Measurements from ENCODE around the gene DGKH.
"Not testable (repeated sequence)": the region's sequence is repeated elsewhere in the genome, so short reads cannot be mapped to it uniquely, and the experiment has no call there.

Gene DGKH

GRCh38 chr13:42040730-42041010 lies 7.8 kb upstream of the DGKH start:
- peak; percentile 59 for DNase-seq

- DNase-seq: no peak
Observed at GRCh38 chr13:42041011-42041683, 7.3 kb upstream of the DGKH start.

GRCh38 chr13:42041684-42042035 lies 6.8 kb upstream of the DGKH start:
- DNase-seq: no peak

- DNase-seq: no peak
Observed at GRCh38 chr13:42043676-42044075, 4.8 kb upstream of the DGKH start.

GRCh38 chr13:42046448-42046847 lies 2.0 kb upstream of the DGKH start:
- no peak for DNase-seq

GRCh38 chr13:42047561-42048341 lies 697 bp upstream of the DGKH start:
- DNase-seq: no peak

GRCh38 chr13:42048684-42049453 lies 421 bp downstream of the DGKH start:
- DNase-seq: peak; percentile 69

- DNase-seq: no peak
Observed at GRCh38 chr13:42049454-42049813, 986 bp downstream of the DGKH start.

- no peak for DNase-seq
Observed at GRCh38 chr13:42054798-42055499, 6.5 kb downstream of the DGKH start.

- no peak for DNase-seq
Observed at GRCh38 chr13:42055500-42056085, 7.1 kb downstream of the DGKH start.

- DNase-seq: no peak
Observed at GRCh38 chr13:42056146-42056545, 7.7 kb downstream of the DGKH start.

- no peak for DNase-seq
Observed at GRCh38 chr13:42056583-42056982, 8.1 kb downstream of the DGKH start.

GRCh38 chr13:42057918-42058530 lies 9.6 kb downstream of the DGKH start:
- DNase-seq: no peak

- no peak for DNase-seq
Observed at GRCh38 chr13:42061943-42062342, 13.5 kb downstream of the DGKH start.

GRCh38 chr13:42063105-42063504 lies 14.7 kb downstream of the DGKH start:
- no peak for DNase-seq

- no peak for DNase-seq
Observed at GRCh38 chr13:42064259-42064658, 15.8 kb downstream of the DGKH start.

GRCh38 chr13:42064966-42065365 lies 16.5 kb downstream of the DGKH start:
- DNase-seq: no peak

GRCh38 chr13:42065414-42065813 lies 17.0 kb downstream of the DGKH start:
- no peak for DNase-seq

GRCh38 chr13:42066542-42066941 lies 18.1 kb downstream of the DGKH start:
- DNase-seq: no peak

GRCh38 chr13:42068886-42069285 lies 20.4 kb downstream of the DGKH start:
- DNase-seq: no peak

- not testable (repeated sequence) for DNase-seq
Observed at GRCh38 chr13:42070599-42070998, 22.2 kb downstream of the DGKH start.

- not testable (repeated sequence) for DNase-seq
Observed at GRCh38 chr13:42071179-42071578, 22.7 kb downstream of the DGKH start.

Measured in GDM1 (cell line).